ENCODE results near the gene DCAF4L1.

Gene DCAF4L1

DNA sequence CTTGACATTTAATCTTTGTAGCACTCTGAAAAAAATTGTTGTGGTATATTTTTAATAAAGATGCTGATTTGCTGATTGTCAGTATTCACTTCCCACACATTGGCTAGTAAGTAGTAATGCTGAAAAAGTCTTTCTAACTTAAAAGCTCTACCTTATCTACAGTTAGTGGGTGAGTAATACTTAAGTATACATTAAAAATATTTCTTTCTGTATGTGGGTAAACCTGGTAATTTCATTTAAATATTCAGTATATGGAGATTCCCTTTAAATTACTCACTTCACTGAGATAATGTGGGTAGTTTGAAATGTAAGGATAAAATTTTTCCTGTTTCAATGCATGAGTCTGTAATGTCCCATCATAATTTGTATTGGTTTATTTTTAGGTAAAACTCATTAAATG lies 40.7 kb upstream of the DCAF4L1 start:
- TF ChIP-seq, protein P1, sequence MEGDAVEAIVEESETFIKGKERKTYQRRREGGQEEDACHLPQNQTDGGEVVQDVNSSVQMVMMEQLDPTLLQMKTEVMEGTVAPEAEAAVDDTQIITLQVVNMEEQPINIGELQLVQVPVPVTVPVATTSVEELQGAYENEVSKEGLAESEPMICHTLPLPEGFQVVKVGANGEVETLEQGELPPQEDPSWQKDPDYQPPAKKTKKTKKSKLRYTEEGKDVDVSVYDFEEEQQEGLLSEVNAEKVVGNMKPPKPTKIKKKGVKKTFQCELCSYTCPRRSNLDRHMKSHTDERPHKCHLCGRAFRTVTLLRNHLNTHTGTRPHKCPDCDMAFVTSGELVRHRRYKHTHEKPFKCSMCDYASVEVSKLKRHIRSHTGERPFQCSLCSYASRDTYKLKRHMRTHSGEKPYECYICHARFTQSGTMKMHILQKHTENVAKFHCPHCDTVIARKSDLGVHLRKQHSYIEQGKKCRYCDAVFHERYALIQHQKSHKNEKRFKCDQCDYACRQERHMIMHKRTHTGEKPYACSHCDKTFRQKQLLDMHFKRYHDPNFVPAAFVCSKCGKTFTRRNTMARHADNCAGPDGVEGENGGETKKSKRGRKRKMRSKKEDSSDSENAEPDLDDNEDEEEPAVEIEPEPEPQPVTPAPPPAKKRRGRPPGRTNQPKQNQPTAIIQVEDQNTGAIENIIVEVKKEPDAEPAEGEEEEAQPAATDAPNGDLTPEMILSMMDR (IDR thresholded peaks at IDR 0.05; ENCODE audit: low read depth, low read length), result no peak
- no peak for DNase-seq (ENCODE audit: extremely low read depth, low read depth)

DNA sequence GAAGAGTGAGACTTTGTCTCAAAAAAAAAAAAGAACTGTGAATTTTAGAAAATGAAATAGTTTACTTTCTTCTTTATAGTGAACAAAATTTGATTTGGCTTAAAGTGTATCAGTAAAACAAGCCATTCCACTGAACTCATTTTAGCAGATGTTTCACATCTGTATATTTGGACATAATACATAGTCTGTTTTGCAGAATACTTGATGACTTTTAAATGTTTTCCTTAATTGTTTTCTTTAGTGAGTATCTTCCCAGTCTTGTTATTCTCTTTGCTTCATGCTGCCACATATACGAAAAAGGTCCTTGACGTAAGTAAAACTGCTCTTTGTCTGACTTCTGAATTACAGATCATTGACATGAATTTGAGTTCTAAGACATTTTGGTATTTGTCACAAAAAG lies 38.0 kb upstream of the DCAF4L1 start:
- TF ChIP-seq, protein P1 (IDR thresholded peaks at IDR 0.05; ENCODE audit: low read depth, low read length), result no peak
- DNase-seq (ENCODE audit: extremely low read depth, low read depth), result no peak

DNA sequence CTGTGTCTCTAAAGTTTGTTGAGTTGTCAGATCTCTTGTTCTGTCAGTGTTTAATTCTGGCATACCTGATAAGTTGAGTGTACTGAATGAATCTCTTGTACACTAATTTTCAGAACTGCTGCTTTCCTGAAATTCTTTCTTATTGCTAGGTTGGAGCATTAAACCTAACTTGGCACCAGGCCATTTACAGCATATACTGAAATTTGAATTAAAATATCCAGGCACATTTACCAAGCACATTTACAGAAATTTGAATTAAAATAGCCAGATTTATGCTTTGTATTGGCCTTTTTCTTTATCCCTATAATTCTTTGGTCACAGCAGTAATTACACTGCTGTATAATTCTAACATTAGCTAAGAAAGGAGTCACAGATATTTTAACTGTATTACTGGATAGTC lies 37.5 kb upstream of the DCAF4L1 start:
- TF ChIP-seq, protein P1 (IDR thresholded peaks at IDR 0.05; ENCODE audit: low read depth, low read length), result no peak
- DNase-seq (ENCODE audit: extremely low read depth, low read depth), result no peak

DNA sequence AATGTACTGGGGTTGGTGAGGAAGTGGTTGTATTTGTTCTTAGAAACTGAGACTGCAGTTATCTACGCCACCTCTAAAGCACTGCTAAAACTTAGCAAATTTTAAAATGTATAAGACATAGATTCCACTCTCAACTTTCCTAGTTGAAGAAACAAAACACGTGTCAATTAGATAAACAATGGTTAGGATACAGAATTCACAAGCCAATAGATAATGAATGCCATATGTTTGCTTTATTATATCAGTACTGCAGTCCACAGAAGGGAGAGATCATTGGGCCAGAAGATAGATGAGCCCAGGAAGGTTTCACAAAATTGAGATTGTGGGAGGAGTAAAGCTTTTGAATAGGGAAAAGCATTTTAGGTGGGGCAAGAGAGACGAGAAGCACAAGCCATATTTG lies 32.0 kb upstream of the DCAF4L1 start:
- DNase-seq (ENCODE audit: extremely low read depth, low read depth), result no peak
- TF ChIP-seq, protein P1 (IDR thresholded peaks at IDR 0.05; ENCODE audit: low read depth, low read length), result no peak

DNA sequence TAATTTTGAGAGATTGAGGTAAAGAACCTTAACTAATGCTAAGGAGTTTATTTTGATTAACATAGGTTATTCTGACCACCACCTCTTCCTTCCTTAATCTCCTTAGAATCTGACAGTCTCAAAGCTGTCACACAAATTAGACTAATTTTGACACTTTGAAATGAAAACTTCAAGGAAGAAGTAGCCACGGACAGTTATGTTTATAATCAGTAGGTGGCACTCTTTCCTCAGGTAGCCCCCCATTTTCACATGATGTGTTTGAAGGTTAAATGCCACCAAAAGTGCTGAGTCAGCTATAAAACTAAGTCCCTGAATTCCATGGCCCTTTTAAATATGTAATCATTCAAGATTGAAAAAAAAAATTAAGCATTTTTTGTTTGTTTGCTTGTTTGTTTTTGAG lies 23.9 kb upstream of the DCAF4L1 start:
- no peak for DNase-seq (ENCODE audit: extremely low read depth, low read depth)

DNA sequence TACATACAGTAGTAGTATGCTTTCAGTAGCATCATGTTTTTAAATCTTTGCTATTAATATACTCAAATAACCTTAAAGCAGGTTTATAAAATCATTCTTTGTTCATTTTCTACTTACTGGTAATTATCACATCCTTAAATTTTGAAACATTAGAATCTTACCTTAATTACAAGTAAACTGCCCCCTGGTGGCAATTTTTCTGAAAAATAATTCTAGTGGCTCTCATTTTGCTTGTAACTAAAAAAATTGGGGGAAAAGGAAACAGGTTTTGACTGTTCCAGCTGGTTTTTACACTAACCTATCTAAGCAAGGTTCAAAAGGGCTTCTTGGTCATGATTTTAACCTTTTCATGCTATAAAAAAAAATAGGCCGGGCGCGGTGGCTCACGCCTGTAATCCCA lies 18.5 kb upstream of the DCAF4L1 start:
- TF ChIP-seq, protein P1 (IDR thresholded peaks at IDR 0.05; ENCODE audit: low read depth, low read length), result peak; percentile 32
- DNase-seq (ENCODE audit: extremely low read depth, low read depth), result no peak

More for the DNA sequence above, 23.9 kb upstream of the DCAF4L1 start:
- TF ChIP-seq, protein P1 (IDR thresholded peaks at IDR 0.05; ENCODE audit: low read depth, low read length), result peak; percentile 16

DNA sequence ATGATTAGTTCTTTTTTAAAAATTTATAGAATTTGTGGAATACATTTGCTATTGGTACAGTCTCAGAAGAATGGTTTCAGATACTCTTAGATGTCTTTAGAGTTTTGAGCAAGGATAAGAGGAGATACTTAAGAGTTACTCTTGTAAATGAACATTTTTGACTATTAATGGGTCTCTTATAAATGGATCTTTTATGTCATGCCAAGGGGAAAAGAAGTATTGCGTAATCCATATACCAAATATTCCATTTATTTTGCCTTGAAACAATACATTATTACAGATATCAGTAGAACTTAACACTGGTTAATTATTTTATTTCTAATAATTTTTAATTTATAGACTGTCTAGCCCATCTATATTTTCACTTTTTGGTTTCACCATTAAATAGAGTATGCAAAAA lies 17.2 kb upstream of the DCAF4L1 start:
- no peak for DNase-seq (ENCODE audit: extremely low read depth, low read depth)
- TF ChIP-seq, protein P1 (IDR thresholded peaks at IDR 0.05; ENCODE audit: low read depth, low read length), result no peak
